A549 (cell line): ENCODE data around the gene NKX6-1. TPM values are rescaled to one million over a fixed set of nuclear protein-coding genes. Genes with fewer than 3 reads are reported as not detected.

ENCODE experiments used
- ATAC-seq, 2 experiments: fragments of 200-7000 bp in 1 of 2; fragments of >200 bp in 1 of 2; cut with Nextera tagmentation in 1 of 2; cut with Tn5 transposase in 1 of 2; 3 replicates each; pipeline versions ENCODE4 v1.8.0 to v1.9.1; 2018 to 2020; ENCODE audit warnings: mild to moderate bottlenecking in 1 of 2, moderate library complexity in 1 of 2
- CTCF ChIA-PET: fragments of 300-600 bp; sonication (Branson Sonifier 250); formaldehyde crosslinking; extraction: SDS; loops from one replicate; lab custom pipeline; 2021; ENCODE audit warnings: antibody characterized with exemption, inconsistent platforms; lab: Yijun Ruan, JAX
- POLR2A ChIA-PET: fragments of 350-600 bp; formaldehyde crosslinking; extraction: SDS; loops from one replicate; lab custom pipeline; 2021; ENCODE audit warnings: antibody characterized with exemption, inconsistent platforms; lab: Yijun Ruan, JAX
- DNase-seq, 2 experiments: peaks; one replicate each; pipeline versions ENCODE4 v3.0.0 to v3.0.0-alpha.2; 2011 to 2016; ENCODE audit warnings: low read depth in 1 of 2, low spot score in 1 of 2
- FAIRE-seq: peaks from 2 replicates; lab custom pipeline; 2011; peaks lifted over from hg19 to GRCh38; lab: Jason Lieb, UNC
- H3K27ac ChIP-seq, 2 experiments: fragments of >200 bp; sonication (Bioruptor Twin); formaldehyde crosslinking; 3 replicates each; pipeline ENCODE4 v1.5.1; 2016 to 2017
- H3K4me1 ChIP-seq: fragments of >200 bp; sonication (Bioruptor Twin); formaldehyde crosslinking; 3 replicates; pipeline ENCODE4 v1.6.1; 2016
- H3K4me2 ChIP-seq: fragments of >200 bp; sonication (Bioruptor Twin); formaldehyde crosslinking; 3 replicates; pipeline ENCODE4 v1.6.1; 2016
- H3K4me3 ChIP-seq: fragments of >200 bp; sonication (Bioruptor Twin); formaldehyde crosslinking; 3 replicates; pipeline ENCODE4 v1.5.1; 2016
- H3K9me3 ChIP-seq: fragments of >200 bp; sonication (Bioruptor Twin); formaldehyde crosslinking; 3 replicates; pipeline ENCODE4 v1.6.1; 2016
- BHLHE40 ChIP-seq: IDR thresholded peaks from 2 replicates; pipeline ENCODE4 v1.6.1; 2012; ENCODE audit warnings: low read depth, low read length, inconsistent platforms
- CHD2 ChIP-seq: fragments of 150-350 bp; IDR thresholded peaks from 2 replicates; pipeline ENCODE4 v1.6.1; 2014; ENCODE audit warnings: low read length; ENCODE audit not compliant: partially characterized antibody
- CHD4 ChIP-seq: fragments of 200-600 bp; sonication (generic); IDR thresholded peaks from 2 replicates; pipeline ENCODE4 v1.6.1; 2016; ENCODE audit warnings: antibody characterized with exemption, mild to moderate bottlenecking, borderline replicate concordance
- EHF ChIP-seq: fragments of 250-450 bp; sonication (Bioruptor Pico); IDR thresholded peaks from 2 replicates; pipeline ENCODE4 v1.5.0; 2020; ENCODE audit warnings: mild to moderate bottlenecking
- EHMT2 ChIP-seq: fragments of 200-600 bp; sonication (generic); IDR thresholded peaks from 2 replicates; pipeline ENCODE4 v1.6.1; 2016; ENCODE audit warnings: antibody characterized with exemption, low read depth, mild to moderate bottlenecking, moderate library complexity
- FOSL2 ChIP-seq, 2 experiments: fragments of 450-650 bp in 1 of 2; fragments of >200 bp in 1 of 2; sonication (Bioruptor Twin) in 1 of 2; formaldehyde crosslinking; IDR thresholded peaks; 2 replicates each; pipeline versions ENCODE4 v1.5.0 to v1.6.1; 2016 to 2020; ENCODE audit warnings: mild to moderate bottlenecking in 1 of 2, moderate library complexity in 1 of 2
- FOXS1 ChIP-seq: fragments of 250-450 bp; sonication (Bioruptor Pico); IDR thresholded peaks from 2 replicates; pipeline ENCODE4 v1.5.0; 2020; ENCODE audit warnings: mild to moderate bottlenecking, moderate library complexity
- GATA3 ChIP-seq: IDR thresholded peaks from 2 replicates; pipeline ENCODE4 v1.6.1; 2012; ENCODE audit warnings: borderline replicate concordance
- HDAC2 ChIP-seq: fragments of 200-600 bp; sonication (generic); IDR thresholded peaks from 2 replicates; pipeline ENCODE4 v1.6.1; 2016
- HOXB13 ChIP-seq: fragments of 250-450 bp; sonication (Bioruptor Pico); IDR thresholded peaks from 2 replicates; pipeline ENCODE4 v1.5.0; 2020; ENCODE audit warnings: low read depth, mild to moderate bottlenecking, moderate library complexity
- KDM1A ChIP-seq: fragments of 200-600 bp; sonication (generic); IDR thresholded peaks from 2 replicates; pipeline ENCODE4 v1.6.1; 2016; ENCODE audit warnings: low read depth, mild to moderate bottlenecking
- KDM5A ChIP-seq: fragments of 200-600 bp; sonication (generic); IDR thresholded peaks from 2 replicates; pipeline ENCODE4 v1.6.1; 2016; ENCODE audit warnings: antibody characterized with exemption, mild to moderate bottlenecking
- MYC ChIP-seq: IDR thresholded peaks from 2 replicates; pipeline ENCODE4 v1.6.1; 2012; ENCODE audit warnings: mild to moderate bottlenecking, inconsistent platforms, low read length, improper control_type of control experiment, borderline replicate concordance
- NR3C1 ChIP-seq: fragments of >200 bp; sonication (Bioruptor Twin); formaldehyde crosslinking; IDR thresholded peaks from 3 replicates; pipeline ENCODE4 v1.6.1; 2017
- POLR2A ChIP-seq: IDR thresholded peaks from 2 replicates; pipeline ENCODE4 v1.6.1; 2012; ENCODE audit warnings: mild to moderate bottlenecking, low read length
- RAD21 ChIP-seq, 2 experiments: fragments of >200 bp in 1 of 2; sonication (Bioruptor Twin) in 1 of 2; formaldehyde crosslinking in 1 of 2; IDR thresholded peaks in 1 of 2; conservative IDR thresholded peaks in 1 of 2; 2 replicates in 1 of 2; 3 replicates in 1 of 2; pipeline ENCODE4 v1.6.1; 2012 to 2018; ENCODE audit warnings: inconsistent platforms in 1 of 2
- RARB ChIP-seq: fragments of 250-450 bp; sonication (Bioruptor Pico); IDR thresholded peaks from 2 replicates; pipeline ENCODE4 v1.8.0; 2021; ENCODE audit warnings: mild to moderate bottlenecking, moderate library complexity
- RCOR1 ChIP-seq: fragments of 150-350 bp; IDR thresholded peaks from 2 replicates; pipeline ENCODE4 v1.6.1; 2014; ENCODE audit warnings: antibody characterized with exemption, low read length, low read depth
- USF2 ChIP-seq: fragments of 450-650 bp; IDR thresholded peaks from 2 replicates; pipeline ENCODE4 v1.6.1; 2014; ENCODE audit warnings: antibody characterized with exemption
- WGBS: methylation state at CpG from one replicate; pipeline ENCODE4 v1.1.6; 2017; ENCODE audit errors: missing lambda C conversion rate; 5-methylcytosine and 5-hydroxymethylcytosine counted together
- polyA plus RNA-seq, 4 experiments: library from polyadenylated mRNA; depleted of rRNA in 3 of 4; stranded (reverse); fragments of >200 nt; fragmentation: RNase III in 1 of 4; extraction: RNeasy Plus Mini Kit Qiagen cat#74134 plus additional on column Dnase treatment in 1 of 4; gene quantifications; 2 replicates in 3 of 4; 3 replicates in 1 of 4; pipeline ENCODE4 v1.2.3, GENCODE V29; 2011 to 2017
- TF ChIP-seq, protein P1 (sequence below): fragments of 200-600 bp; sonication (generic); IDR thresholded peaks from 2 replicates; pipeline ENCODE4 v1.6.1; 2016; ENCODE audit warnings: antibody characterized with exemption, mild to moderate bottlenecking, moderate library complexity
- TF ChIP-seq, protein P2 (sequence below): fragments of >200 bp; sonication (Bioruptor Twin); formaldehyde crosslinking; IDR thresholded peaks from 2 replicates; pipeline ENCODE4 v1.6.1; 2016
- TF ChIP-seq, protein P3 (sequence below): fragments of 250-450 bp; sonication (Bioruptor Pico); IDR thresholded peaks from 2 replicates; pipeline ENCODE4 v1.5.0; 2021; ENCODE audit warnings: mild to moderate bottlenecking, moderate library complexity, borderline replicate concordance

Gene NKX6-1
- polyA plus RNA-seq, 2 of the 4 experiments (the other 2 are of a cell fraction) = 0.13 to 0.28 TPM

DNA sequence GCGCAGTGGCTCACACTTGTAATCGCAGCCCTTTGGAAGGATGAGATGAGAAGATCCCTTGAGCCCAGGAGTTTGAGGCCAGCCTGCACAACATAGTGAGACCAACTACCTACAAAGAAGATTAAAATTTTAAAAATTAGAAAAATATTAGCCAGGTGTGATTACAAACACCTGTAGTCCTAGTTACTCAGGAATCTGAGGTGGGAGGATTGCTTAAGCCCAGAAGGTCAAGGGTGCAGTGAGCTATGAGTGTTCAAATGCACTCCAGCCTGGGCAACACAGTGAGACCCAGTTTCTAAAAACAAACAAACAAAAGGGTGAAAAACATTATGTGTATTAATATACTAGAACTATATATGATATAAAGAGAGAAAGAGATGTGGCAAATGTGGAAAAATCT is 36.8 kb upstream of the NKX6-1 start:
- no peak for FAIRE-seq
- H3K9me3 ChIP-seq = no peaks in the 10 kb centered on the region; the same call in 2 of the 3 replicates
- H3K4me3 ChIP-seq = no peak overlapping the region
- POLR2A ChIA-PET = no interaction called here
- 58% methylated on average over 2 of the region's 2 CpGs for WGBS
- no peak overlapping the region for H3K4me2 ChIP-seq
- no peak overlapping the region for H3K27ac ChIP-seq
- no peak for TF ChIP-seq RARB (CRISPR knock-in tag)
- no peak for TF ChIP-seq RAD21 (conservative IDR thresholded peaks at IDR 0.05 in 1 of 2, IDR thresholded peaks at IDR 0.05 in 1 of 2)
- TF ChIP-seq, protein P1, sequence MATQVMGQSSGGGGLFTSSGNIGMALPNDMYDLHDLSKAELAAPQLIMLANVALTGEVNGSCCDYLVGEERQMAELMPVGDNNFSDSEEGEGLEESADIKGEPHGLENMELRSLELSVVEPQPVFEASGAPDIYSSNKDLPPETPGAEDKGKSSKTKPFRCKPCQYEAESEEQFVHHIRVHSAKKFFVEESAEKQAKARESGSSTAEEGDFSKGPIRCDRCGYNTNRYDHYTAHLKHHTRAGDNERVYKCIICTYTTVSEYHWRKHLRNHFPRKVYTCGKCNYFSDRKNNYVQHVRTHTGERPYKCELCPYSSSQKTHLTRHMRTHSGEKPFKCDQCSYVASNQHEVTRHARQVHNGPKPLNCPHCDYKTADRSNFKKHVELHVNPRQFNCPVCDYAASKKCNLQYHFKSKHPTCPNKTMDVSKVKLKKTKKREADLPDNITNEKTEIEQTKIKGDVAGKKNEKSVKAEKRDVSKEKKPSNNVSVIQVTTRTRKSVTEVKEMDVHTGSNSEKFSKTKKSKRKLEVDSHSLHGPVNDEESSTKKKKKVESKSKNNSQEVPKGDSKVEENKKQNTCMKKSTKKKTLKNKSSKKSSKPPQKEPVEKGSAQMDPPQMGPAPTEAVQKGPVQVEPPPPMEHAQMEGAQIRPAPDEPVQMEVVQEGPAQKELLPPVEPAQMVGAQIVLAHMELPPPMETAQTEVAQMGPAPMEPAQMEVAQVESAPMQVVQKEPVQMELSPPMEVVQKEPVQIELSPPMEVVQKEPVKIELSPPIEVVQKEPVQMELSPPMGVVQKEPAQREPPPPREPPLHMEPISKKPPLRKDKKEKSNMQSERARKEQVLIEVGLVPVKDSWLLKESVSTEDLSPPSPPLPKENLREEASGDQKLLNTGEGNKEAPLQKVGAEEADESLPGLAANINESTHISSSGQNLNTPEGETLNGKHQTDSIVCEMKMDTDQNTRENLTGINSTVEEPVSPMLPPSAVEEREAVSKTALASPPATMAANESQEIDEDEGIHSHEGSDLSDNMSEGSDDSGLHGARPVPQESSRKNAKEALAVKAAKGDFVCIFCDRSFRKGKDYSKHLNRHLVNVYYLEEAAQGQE = no peak
- TF ChIP-seq GATA3 = no peak
- no peak for TF ChIP-seq BHLHE40
- TF ChIP-seq POLR2A = no peak
- TF ChIP-seq RCOR1 = no peak
- no peak for TF ChIP-seq NR3C1
- ATAC-seq = no peak
- CTCF ChIA-PET = no interaction called here
- no peak for DNase-seq
- H3K4me1 ChIP-seq = peaks cover 4% of the 10 kb centered on the region; the same call in 2 of the 3 replicates

- TF ChIP-seq USF2 (no peak), KDM1A (no peak), MYC (no peak), CHD4 (no peak), BHLHE40 (no peak)
- TF ChIP-seq, protein P2, sequence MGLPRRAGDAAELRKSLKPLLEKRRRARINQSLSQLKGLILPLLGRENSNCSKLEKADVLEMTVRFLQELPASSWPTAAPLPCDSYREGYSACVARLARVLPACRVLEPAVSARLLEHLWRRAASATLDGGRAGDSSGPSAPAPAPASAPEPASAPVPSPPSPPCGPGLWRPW = no peak
- TF ChIP-seq, all 56 proteins: peak for 0
- CTCF ChIA-PET = no interaction called here
- peaks cover 8% of the 10 kb centered on the region; the same call in 2 of the 3 replicates for H3K4me1 ChIP-seq
- no peaks in the 10 kb centered on the region; the same call in 2 of the 3 replicates for H3K9me3 ChIP-seq
- ATAC-seq (no peak; a peak in 1 of 6 replicates), DNase-seq (peak in 1 of 2 experiments; percentile 8), FAIRE-seq (no peak)
- POLR2A ChIA-PET = no interaction called here
- WGBS = 68% methylated on average over 2 of the region's 2 CpGs
- no peak overlapping the region; the same call in 2 of the 3 replicates for H3K4me2 ChIP-seq
- no peak overlapping the region for H3K4me3 ChIP-seq
- no peak overlapping the region for H3K27ac ChIP-seq
These were observed 32.6 kb upstream of the NKX6-1 start for GRCh38 chr4:84531689-84532088.

DNA sequence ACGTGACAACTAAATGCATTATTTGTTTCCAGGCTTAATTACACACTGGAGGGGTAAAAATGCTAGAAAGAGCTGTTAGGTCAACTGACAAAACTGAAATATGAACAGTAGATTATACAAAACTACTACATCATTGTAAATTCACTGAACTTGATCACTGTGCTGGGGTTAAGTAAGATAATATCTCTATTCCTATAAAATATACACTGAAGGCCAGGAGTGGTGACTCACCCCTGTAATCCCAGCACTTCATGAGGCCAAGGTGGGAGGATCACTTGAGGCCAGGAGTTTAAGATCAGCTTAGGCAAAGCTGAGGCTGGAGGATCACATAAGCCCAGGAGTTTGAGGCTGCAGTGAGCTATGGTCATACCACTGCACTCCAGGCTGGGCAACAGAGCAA is 31.8 kb upstream of the NKX6-1 start:
- WGBS = 17% methylated on average over 1 of the region's 1 CpG
- peak in 1 of 2 experiments; percentile 18 for DNase-seq
- 0 out of 3 replicates have a peak overlapping the region, but pooled peaks have one; percentile 10 for H3K4me2 ChIP-seq

GRCh38 chr4:84530454-84530853 is 31.4 kb upstream of the NKX6-1 start:
- FAIRE-seq = no peak
- TF ChIP-seq KDM5A = no peak
- no peak for TF ChIP-seq FOSL2 (IDR thresholded peaks at IDR 0.05)
- no peak for TF ChIP-seq FOSL2 (CRISPR knock-in tag; IDR thresholded peaks at IDR 0.05)
- no peak for TF ChIP-seq EHMT2
- TF ChIP-seq CHD2 = no peak
- TF ChIP-seq EHF (CRISPR knock-in tag) = no peak
- TF ChIP-seq, protein P3, sequence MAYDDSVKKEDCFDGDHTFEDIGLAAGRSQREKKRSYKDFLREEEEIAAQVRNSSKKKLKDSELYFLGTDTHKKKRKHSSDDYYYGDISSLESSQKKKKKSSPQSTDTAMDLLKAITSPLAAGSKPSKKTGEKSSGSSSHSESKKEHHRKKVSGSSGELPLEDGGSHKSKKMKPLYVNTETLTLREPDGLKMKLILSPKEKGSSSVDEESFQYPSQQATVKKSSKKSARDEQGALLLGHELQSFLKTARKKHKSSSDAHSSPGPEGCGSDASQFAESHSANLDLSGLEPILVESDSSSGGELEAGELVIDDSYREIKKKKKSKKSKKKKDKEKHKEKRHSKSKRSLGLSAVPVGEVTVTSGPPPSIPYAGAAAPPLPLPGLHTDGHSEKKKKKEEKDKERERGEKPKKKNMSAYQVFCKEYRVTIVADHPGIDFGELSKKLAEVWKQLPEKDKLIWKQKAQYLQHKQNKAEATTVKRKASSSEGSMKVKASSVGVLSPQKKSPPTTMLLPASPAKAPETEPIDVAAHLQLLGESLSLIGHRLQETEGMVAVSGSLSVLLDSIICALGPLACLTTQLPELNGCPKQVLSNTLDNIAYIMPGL (CRISPR knock-in tag) = no peak
- TF ChIP-seq HOXB13 (CRISPR knock-in tag) = no peak
- TF ChIP-seq GATA3 = no peak
- TF ChIP-seq HDAC2 = no peak
- TF ChIP-seq FOXS1 (CRISPR knock-in tag) = no peak

More for the DNA sequence above, 31.8 kb upstream of the NKX6-1 start:
- no peak for FAIRE-seq
- no peak overlapping the region for H3K27ac ChIP-seq
- TF ChIP-seq GATA3 (peak; percentile 54; the same call in 1 of the 2 replicates), KDM5A (no peak)
- TF ChIP-seq, all 56 proteins: peak for 1
- H3K9me3 ChIP-seq = no peaks in the 10 kb centered on the region; the same call in 2 of the 3 replicates
- ChIA-PET POLR2A (no interaction called here), CTCF (no interaction called here)
- ATAC-seq = no peak; a peak in 1 of 6 replicates
- H3K4me1 ChIP-seq = peaks cover 8% of the 10 kb centered on the region; the same call in 2 of the 3 replicates
- no peak overlapping the region for H3K4me3 ChIP-seq

More at GRCh38 chr4:84530454-84530853, 31.4 kb upstream of the NKX6-1 start:
- Histone ChIP-seq H3K27ac (no peak overlapping the region), H3K4me2 (no peak overlapping the region), H3K4me1 (peaks cover 8% of the 10 kb centered on the region; the same call in 2 of the 3 replicates), H3K9me3 (no peaks in the 10 kb centered on the region; the same call in 2 of the 3 replicates), H3K4me3 (no peak overlapping the region)
- WGBS = 40% methylated on average over 1 of the region's 1 CpG
- CTCF ChIA-PET = no interaction called here
- POLR2A ChIA-PET = no interaction called here
- ATAC-seq (no peak), DNase-seq (no peak)
